Measurements from ENCODE around the gene DIS3. TPM values are rescaled to one million over a fixed set of nuclear protein-coding genes. Genes with fewer than 3 reads are reported as not detected.

DIS3 gene
- total and polyA plus RNA-seq, 2 experiments from 2014 or later: 37.7 to 45.1 TPM

- TF ChIP-seq CTCF (conservative IDR thresholded peaks at IDR 0.05; ENCODE audit: low read depth in 2 of 2): no peak
These were observed 64.9 kb downstream of the DIS3 start (continued) for GRCh38 chr13:72716776-72717175.

Small RNAs within 50 kb of the gene (small RNA-seq; reads per million reads assigned to genes)
- 0.10 reads per million for gene RNU6-80P (ENCODE audit: low replicate concordance)

Other genes with a start within 250 kb of the DIS3 start
- gene MZT1, start 54.3 kb downstream of the DIS3 start, total RNA-seq (2014; rRNA removed; shearing (Covaris generic)): 35.0 and 45.9 TPM in 2 replicates
- gene MZT1, start 54.3 kb downstream of the DIS3 start, polyA plus RNA-seq (2016; fragmentation: Nextera tagmentation; extraction: Ambion mirVana): 52.1 and 52.3 TPM in 2 replicates
- 20.0 and 23.9 TPM in 2 replicates for gene BORA, start 54.0 kb downstream of the DIS3 start, total RNA-seq (2014; rRNA removed; shearing (Covaris generic))
- 9.1 and 12.0 TPM in 2 replicates for gene BORA, start 54.0 kb downstream of the DIS3 start, polyA plus RNA-seq (2016; fragmentation: Nextera tagmentation; extraction: Ambion mirVana)
- gene PIBF1, start 233 bp upstream of the DIS3 start, total RNA-seq (2014; rRNA removed; shearing (Covaris generic)): 15.6 and 22.6 TPM in 2 replicates
- gene PIBF1, start 233 bp upstream of the DIS3 start, polyA plus RNA-seq (2016; fragmentation: Nextera tagmentation; extraction: Ambion mirVana): 11.4 and 14.9 TPM in 2 replicates

Data from GM23338 (cell line).